ENCODE measurements around the gene RASL10A.

DNA sequence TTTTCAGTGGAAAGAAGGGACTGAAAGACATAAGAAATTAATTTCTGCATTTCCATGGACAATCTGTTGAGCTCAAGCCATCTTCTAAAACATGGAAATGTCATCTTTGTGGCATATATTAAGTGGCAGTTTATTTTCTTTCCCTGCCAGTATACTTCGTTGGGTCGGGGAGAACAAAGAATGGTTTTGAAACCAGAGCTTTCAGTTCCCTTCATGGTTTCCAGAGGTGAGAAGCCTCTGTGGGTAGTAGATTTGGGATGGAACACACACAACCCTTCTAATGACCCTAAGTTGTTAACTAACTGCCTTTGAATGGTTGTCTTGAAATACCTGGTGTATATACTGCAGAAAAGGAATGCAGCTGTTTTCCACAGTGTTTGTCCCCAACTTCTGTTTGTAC, 26.7 kb downstream of the RASL10A start:
- TF ChIP-seq ETV1 (tag; conservative IDR thresholded peaks at IDR 0.05; ENCODE audit: low read depth) (no peak), CTBP1 (IDR thresholded peaks at IDR 0.05; ENCODE audit: borderline replicate concordance) (no peak), POLR2A (conservative IDR thresholded peaks at IDR 0.05) (no peak), EP300 (IDR thresholded peaks at IDR 0.05; ENCODE audit: low read length) (no peak), TBL1XR1 (IDR thresholded peaks at IDR 0.05; ENCODE audit: low read length in 2 of 2) (no peak), THRAP3 (IDR thresholded peaks at IDR 0.05; ENCODE audit: borderline replicate concordance) (no peak), TAF1 (IDR thresholded peaks at IDR 0.05; ENCODE audit: control insufficient read depth, extremely low read depth, insufficient read depth, low read length, severe bottlenecking) (no peak)
- TF ChIP-seq, protein P1, sequence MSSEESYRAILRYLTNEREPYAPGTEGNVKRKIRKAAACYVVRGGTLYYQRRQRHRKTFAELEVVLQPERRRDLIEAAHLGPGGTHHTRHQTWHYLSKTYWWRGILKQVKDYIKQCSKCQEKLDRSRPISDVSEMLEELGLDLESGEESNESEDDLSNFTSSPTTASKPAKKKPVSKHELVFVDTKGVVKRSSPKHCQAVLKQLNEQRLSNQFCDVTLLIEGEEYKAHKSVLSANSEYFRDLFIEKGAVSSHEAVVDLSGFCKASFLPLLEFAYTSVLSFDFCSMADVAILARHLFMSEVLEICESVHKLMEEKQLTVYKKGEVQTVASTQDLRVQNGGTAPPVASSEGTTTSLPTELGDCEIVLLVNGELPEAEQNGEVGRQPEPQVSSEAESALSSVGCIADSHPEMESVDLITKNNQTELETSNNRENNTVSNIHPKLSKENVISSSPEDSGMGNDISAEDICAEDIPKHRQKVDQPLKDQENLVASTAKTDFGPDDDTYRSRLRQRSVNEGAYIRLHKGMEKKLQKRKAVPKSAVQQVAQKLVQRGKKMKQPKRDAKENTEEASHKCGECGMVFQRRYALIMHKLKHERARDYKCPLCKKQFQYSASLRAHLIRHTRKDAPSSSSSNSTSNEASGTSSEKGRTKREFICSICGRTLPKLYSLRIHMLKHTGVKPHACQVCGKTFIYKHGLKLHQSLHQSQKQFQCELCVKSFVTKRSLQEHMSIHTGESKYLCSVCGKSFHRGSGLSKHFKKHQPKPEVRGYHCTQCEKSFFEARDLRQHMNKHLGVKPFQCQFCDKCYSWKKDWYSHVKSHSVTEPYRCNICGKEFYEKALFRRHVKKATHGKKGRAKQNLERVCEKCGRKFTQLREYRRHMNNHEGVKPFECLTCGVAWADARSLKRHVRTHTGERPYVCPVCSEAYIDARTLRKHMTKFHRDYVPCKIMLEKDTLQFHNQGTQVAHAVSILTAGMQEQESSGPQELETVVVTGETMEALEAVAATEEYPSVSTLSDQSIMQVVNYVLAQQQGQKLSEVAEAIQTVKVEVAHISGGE (CRISPR knock-in tag; IDR thresholded peaks at IDR 0.05) = no peak

Data from K562 (cell line).